HEK293 (cell line): Measurements from ENCODE around the gene ZYG11B.
"Not testable (repeated sequence)": the region's sequence is repeated elsewhere in the genome, so short reads cannot be mapped to it uniquely, and the experiment has no call there.

Experiments used
- CTCF ChIA-PET: fragments of 350-600 bp; formaldehyde crosslinking; extraction: SDS; loops from one replicate; lab custom pipeline; 2021; ENCODE audit warnings: antibody characterized with exemption; lab: Yijun Ruan, JAX
- POLR2A ChIA-PET: fragments of 300-600 bp; formaldehyde crosslinking; extraction: SDS; loops from one replicate; lab custom pipeline; 2020; ENCODE audit warnings: antibody characterized with exemption, inconsistent platforms; lab: Yijun Ruan, JAX
- H3K27ac ChIP-seq: fragments of 200-500 bp; sonication (Bioruptor generic); 2 replicates; pipeline ENCODE4 v1.5.1; 2014; ENCODE audit warnings: low read depth, low read length, control low read depth, inconsistent platforms; ENCODE audit errors: extremely low read depth
- H3K36me3 ChIP-seq, 2 experiments: fragments of 200-500 bp in 1 of 2; sonication (Bioruptor generic) in 1 of 2; 1 replicate in 1 of 2; 2 replicates in 1 of 2; pipeline ENCODE4 v1.5.1; 2014 to 2017; ENCODE audit warnings: inconsistent platforms in 2 of 2, low read length in 2 of 2; ENCODE audit not compliant: control insufficient read depth in 2 of 2, insufficient read depth in 1 of 2
- H3K4me1 ChIP-seq: fragments of 200-500 bp; sonication (Bioruptor generic); 2 replicates; pipeline ENCODE4 v1.5.1; 2014; ENCODE audit warnings: mild to moderate bottlenecking, low read length, inconsistent platforms; ENCODE audit not compliant: control insufficient read depth, insufficient read depth
- H3K4me3 ChIP-seq: 2 replicates; pipeline ENCODE4 v1.5.1; 2011; ENCODE audit warnings: low read depth, mild to moderate bottlenecking, control low read depth, low read length, moderate library complexity
- H3K9me3 ChIP-seq: fragments of 200-500 bp; sonication (Bioruptor generic); 2 replicates; pipeline ENCODE4 v1.5.1; 2014; ENCODE audit warnings: low read depth, low read length, inconsistent platforms; ENCODE audit not compliant: control insufficient read depth, insufficient read depth
- INSM2 ChIP-seq: fragments of 450-650 bp; formaldehyde crosslinking; IDR thresholded peaks from 2 replicates; pipeline ENCODE4 v1.5.1; 2016; ENCODE audit warnings: missing biosample characterization, missing genetic modification characterization
- KLF7 ChIP-seq: fragments of 450-650 bp; formaldehyde crosslinking; IDR thresholded peaks from 2 replicates; pipeline ENCODE4 v1.5.1; 2016; ENCODE audit warnings: missing biosample characterization, missing genetic modification characterization, borderline replicate concordance
- PRDM1 ChIP-seq: fragments of 450-650 bp; formaldehyde crosslinking; IDR thresholded peaks from 2 replicates; pipeline ENCODE4; 2016; ENCODE audit warnings: missing biosample characterization, missing genetic modification characterization
- TRIM28 ChIP-seq: IDR thresholded peaks from 2 replicates; pipeline ENCODE4 v1.6.1; 2011; ENCODE audit warnings: low read length, control low read depth, borderline replicate concordance
- ZNF112 ChIP-seq: fragments of 450-650 bp; formaldehyde crosslinking; IDR thresholded peaks from 2 replicates; pipeline ENCODE4 v1.5.0; 2017; ENCODE audit warnings: missing biosample characterization, missing genetic modification characterization
- ZNF121 ChIP-seq: fragments of 450-650 bp; formaldehyde crosslinking; IDR thresholded peaks from 2 replicates; pipeline ENCODE4 v1.5.1; 2016; ENCODE audit warnings: missing biosample characterization, missing genetic modification characterization
- ZNF274 ChIP-seq, 2 experiments: fragments of 200-500 bp in 1 of 2; fragments of 450-650 bp in 1 of 2; sonication (Bioruptor generic) in 1 of 2; formaldehyde crosslinking in 1 of 2; IDR thresholded peaks; 2 replicates each; pipeline versions ENCODE4 v1.5.1 to v1.6.1; 2014 to 2016; ENCODE audit warnings: borderline replicate concordance in 1 of 2, inconsistent platforms in 1 of 2, low read length in 1 of 2, missing biosample characterization in 1 of 2, missing genetic modification characterization in 1 of 2
- ZNF426 ChIP-seq: fragments of 450-650 bp; formaldehyde crosslinking; IDR thresholded peaks from 2 replicates; pipeline ENCODE4 v1.5.1; 2017; ENCODE audit warnings: missing biosample characterization, missing genetic modification characterization, mild to moderate bottlenecking, inconsistent platforms, moderate library complexity
- ZNF530 ChIP-seq: fragments of 450-650 bp; formaldehyde crosslinking; IDR thresholded peaks from 2 replicates; pipeline ENCODE4 v1.5.1; 2016; ENCODE audit warnings: low read depth, missing biosample characterization, missing genetic modification characterization
- ZNF768 ChIP-seq: fragments of 450-650 bp; formaldehyde crosslinking; IDR thresholded peaks from 2 replicates; pipeline ENCODE4 v1.5.1; 2018; ENCODE audit warnings: missing biosample characterization, mild to moderate bottlenecking, missing genetic modification characterization
- ZXDB ChIP-seq: fragments of 450-650 bp; formaldehyde crosslinking; IDR thresholded peaks from 2 replicates; pipeline ENCODE4 v1.5.1; 2016; ENCODE audit warnings: missing biosample characterization, missing genetic modification characterization
- TF ChIP-seq, protein P1 (sequence below): fragments of 450-650 bp; formaldehyde crosslinking; IDR thresholded peaks from 2 replicates; pipeline ENCODE4 v1.5.1; 2016; ENCODE audit warnings: missing biosample characterization, missing genetic modification characterization, borderline replicate concordance
- TF ChIP-seq, protein P2 (sequence below): fragments of 450-650 bp; formaldehyde crosslinking; IDR thresholded peaks from 2 replicates; pipeline ENCODE4 v1.5.1; 2016; ENCODE audit warnings: missing biosample characterization, missing genetic modification characterization, low read depth

Gene ZYG11B

GRCh38 chr1:52857443-52857842 lies 131.2 kb downstream of the ZYG11B start:
- POLR2A ChIA-PET, result interaction anchor here (1.9 kb wide), 1 partner anchor 15 kb away, joined by 8 read pairs; the partner anchor contains the start of gene ZYG11A

DNA sequence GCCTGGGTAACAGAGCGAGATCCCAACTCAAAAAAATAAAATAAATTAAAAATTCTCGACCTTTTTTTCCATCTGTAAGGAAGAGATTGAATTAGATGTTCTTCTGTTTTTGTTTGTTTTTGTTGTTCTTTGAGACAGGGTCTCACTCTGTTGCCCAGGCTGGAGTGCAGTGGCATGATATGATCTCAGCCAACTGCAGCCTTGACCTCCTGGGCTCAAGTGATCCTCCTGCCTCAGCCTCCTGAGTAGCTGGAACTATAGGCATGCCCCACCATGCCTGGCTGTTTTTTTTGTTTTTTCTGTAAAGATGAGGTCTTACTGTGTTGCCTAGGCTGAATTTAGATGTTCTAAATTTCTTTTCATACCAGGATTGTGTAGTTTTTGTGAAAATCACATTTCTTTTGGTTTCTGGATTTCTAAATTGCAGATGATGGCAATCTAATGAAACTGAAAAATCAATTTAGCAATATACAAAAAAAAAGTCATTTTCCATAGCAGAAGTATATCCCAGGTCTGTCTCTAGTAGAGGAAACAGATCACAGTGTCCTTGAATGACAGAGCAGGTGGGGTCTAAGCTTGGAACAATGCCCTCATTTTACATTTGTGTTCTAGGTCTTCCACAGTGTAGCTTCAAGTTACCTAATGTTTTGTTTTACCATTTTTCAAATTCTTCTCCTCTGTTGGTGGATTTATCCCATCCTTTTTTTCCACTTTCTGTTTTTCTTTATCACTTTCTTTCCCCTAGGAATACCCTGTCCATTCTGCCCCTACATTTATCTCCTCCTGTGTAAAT lies 136.6 kb downstream of the ZYG11B start:
- no peaks in the 10 kb centered on the region for H3K9me3 ChIP-seq
- no peak overlapping the region for H3K4me3 ChIP-seq
- no peaks in the 10 kb centered on the region for H3K4me1 ChIP-seq
- TF ChIP-seq PRDM1 (tag by site-specific recombination) (peak; percentile 24; the same call in 1 of the 2 replicates), ZNF121 (tag by site-specific recombination) (0 out of 2 replicates have a peak, but pooled peaks have one; percentile 46), TRIM28 (no peak)
- POLR2A ChIA-PET, result no interaction called here
- no peak overlapping the region for H3K27ac ChIP-seq
- CTCF ChIA-PET, result no interaction called here
- peaks cover 19 to 53% of the 10 kb centered on the region in 2 experiments for H3K36me3 ChIP-seq

More at GRCh38 chr1:52857443-52857842, 131.2 kb downstream of the ZYG11B start:
- H3K27ac ChIP-seq, result no peak overlapping the region
- no peaks in the 10 kb centered on the region for H3K4me1 ChIP-seq
- H3K9me3 ChIP-seq, result no peaks in the 10 kb centered on the region
- CTCF ChIA-PET, result interaction anchor here (1.2 to 1.5 kb wide), 2 partner anchors 9 to 15 kb away, joined by 3 read pairs; partner anchors contain the start of gene ZYG11A
- no peak for TF ChIP-seq ZNF530 (tag by site-specific recombination)
- no peak for TF ChIP-seq ZNF768 (tag by site-specific recombination)
- TF ChIP-seq ZNF274 (IDR thresholded peaks at IDR 0.05; ENCODE audit: low read length), result no peak
- no peak for TF ChIP-seq ZNF274 (tag by site-specific recombination; IDR thresholded peaks at IDR 0.05; ENCODE audit: borderline replicate concordance)
- no peak for TF ChIP-seq ZNF426
- TF ChIP-seq ZNF112, result no peak
- TF ChIP-seq, protein P1, sequence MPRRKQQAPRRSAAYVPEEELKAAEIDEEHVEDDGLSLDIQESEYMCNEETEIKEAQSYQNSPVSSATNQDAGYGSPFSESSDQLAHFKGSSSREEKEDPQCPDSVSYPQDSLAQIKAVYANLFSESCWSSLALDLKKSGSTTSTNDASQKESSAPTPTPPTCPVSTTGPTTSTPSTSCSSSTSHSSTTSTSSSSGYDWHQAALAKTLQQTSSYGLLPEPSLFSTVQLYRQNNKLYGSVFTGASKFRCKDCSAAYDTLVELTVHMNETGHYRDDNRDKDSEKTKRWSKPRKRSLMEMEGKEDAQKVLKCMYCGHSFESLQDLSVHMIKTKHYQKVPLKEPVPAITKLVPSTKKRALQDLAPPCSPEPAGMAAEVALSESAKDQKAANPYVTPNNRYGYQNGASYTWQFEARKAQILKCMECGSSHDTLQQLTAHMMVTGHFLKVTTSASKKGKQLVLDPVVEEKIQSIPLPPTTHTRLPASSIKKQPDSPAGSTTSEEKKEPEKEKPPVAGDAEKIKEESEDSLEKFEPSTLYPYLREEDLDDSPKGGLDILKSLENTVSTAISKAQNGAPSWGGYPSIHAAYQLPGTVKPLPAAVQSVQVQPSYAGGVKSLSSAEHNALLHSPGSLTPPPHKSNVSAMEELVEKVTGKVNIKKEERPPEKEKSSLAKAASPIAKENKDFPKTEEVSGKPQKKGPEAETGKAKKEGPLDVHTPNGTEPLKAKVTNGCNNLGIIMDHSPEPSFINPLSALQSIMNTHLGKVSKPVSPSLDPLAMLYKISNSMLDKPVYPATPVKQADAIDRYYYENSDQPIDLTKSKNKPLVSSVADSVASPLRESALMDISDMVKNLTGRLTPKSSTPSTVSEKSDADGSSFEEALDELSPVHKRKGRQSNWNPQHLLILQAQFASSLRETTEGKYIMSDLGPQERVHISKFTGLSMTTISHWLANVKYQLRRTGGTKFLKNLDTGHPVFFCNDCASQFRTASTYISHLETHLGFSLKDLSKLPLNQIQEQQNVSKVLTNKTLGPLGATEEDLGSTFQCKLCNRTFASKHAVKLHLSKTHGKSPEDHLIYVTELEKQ (tag by site-specific recombination), result no peak
- H3K4me3 ChIP-seq, result no peak overlapping the region
- H3K36me3 ChIP-seq, result peaks cover 11 to 43% of the 10 kb centered on the region in 2 experiments; a peak in 2 of 3 replicates

DNA sequence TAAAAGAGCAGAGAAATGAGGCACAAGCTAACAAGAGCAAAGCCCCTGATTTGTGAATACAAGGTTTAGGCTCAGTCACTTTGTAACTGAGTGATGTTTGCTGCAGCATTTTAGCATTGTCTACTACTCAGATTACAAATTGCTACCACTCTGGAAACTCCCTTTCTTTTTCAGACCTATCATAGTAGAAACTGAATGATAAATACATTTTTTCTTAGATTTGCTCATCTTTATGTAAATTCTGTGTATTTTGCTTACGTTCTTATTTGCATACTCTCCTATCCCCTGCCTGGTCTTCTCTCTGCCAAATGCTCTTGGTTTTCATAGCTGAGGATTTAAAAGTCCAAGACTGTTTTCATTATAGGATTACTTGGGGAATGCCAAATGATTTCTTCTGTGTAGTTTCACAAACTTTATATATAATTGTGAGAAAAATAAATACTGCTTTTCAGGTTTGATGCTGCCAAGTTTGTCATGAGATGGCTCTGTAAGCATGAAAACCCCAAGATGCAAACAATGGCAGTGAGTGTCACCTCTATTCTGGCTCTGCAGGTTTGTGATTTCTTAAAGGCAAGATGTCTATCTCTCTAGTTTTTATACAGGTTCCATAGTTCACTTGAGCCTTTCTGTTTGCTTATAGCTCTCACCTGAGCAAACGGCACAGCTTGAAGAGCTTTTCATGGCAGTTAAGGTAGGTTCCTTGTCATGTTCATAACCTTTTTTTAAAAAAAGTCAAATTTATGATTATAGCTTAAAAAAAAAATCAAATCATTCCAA lies 141.0 kb downstream of the ZYG11B start:
- TF ChIP-seq ZXDB (tag by site-specific recombination) (no peak), KLF7 (tag by site-specific recombination) (no peak), INSM2 (tag by site-specific recombination) (no peak), ZNF530 (tag by site-specific recombination) (no peak)
- TF ChIP-seq, protein P2, sequence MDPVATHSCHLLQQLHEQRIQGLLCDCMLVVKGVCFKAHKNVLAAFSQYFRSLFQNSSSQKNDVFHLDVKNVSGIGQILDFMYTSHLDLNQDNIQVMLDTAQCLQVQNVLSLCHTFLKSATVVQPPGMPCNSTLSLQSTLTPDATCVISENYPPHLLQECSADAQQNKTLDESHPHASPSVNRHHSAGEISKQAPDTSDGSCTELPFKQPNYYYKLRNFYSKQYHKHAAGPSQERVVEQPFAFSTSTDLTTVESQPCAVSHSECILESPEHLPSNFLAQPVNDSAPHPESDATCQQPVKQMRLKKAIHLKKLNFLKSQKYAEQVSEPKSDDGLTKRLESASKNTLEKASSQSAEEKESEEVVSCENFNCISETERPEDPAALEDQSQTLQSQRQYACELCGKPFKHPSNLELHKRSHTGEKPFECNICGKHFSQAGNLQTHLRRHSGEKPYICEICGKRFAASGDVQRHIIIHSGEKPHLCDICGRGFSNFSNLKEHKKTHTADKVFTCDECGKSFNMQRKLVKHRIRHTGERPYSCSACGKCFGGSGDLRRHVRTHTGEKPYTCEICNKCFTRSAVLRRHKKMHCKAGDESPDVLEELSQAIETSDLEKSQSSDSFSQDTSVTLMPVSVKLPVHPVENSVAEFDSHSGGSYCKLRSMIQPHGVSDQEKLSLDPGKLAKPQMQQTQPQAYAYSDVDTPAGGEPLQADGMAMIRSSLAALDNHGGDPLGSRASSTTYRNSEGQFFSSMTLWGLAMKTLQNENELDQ (tag by site-specific recombination), result no peak
- Histone ChIP-seq H3K4me3 (no peak overlapping the region), H3K4me1 (no peaks in the 10 kb centered on the region), H3K27ac (no peak overlapping the region), H3K9me3 (no peaks in the 10 kb centered on the region), H3K36me3 (peaks cover 32 to 72% of the 10 kb centered on the region in 2 experiments)
- ChIA-PET CTCF (no interaction called here), POLR2A (interaction anchor here (0.7 kb wide), 1 partner anchor 208 kb away, joined by 3 read pairs; no protein-coding TSS in a partner anchor)

DNA sequence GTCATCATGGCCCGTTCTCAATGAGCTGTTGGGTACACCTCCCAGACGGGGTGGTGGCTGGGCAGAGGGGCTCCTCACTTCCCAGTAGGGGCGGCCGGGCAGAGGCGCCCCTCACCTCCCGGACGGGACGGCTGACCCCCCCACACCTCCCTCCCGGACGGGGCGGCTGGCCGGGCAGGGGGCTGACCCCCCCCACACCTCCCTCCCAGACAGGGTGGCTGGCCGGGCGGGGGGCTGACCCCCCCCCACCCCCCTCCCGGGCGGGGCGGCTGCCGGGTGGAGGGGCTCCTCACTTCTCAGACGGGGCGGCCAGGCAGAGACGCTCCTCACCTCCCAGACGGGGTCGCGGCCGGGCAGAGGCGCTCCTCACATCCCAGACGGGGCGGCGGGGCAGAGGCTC lies 143.5 kb downstream of the ZYG11B start:
- POLR2A ChIA-PET, result not testable (repeated sequence)

More for the DNA sequence above, 143.5 kb downstream of the ZYG11B start:
- H3K36me3 ChIP-seq, result peaks cover 28 to 65% of the 10 kb centered on the region in 2 experiments; a peak in 2 of 3 replicates
- H3K27ac ChIP-seq, H3K4me1 ChIP-seq, H3K9me3 ChIP-seq, H3K4me3 ChIP-seq, CTCF ChIA-PET: not testable (repeated sequence)
